ENCODE measurements around the gene EFHC2. TPM values are rescaled to one million over a fixed set of nuclear protein-coding genes. Genes with fewer than 3 reads are reported as not detected.

Gene EFHC2
- total and polyA plus RNA-seq, 2 of the 8 experiments (the other 6 are each of a cell fraction or from before 2014, with no cell fraction given) = 1.8 to 3.4 TPM

- Histone ChIP-seq H4K8ac (ENCODE audit: extremely low read depth, insufficient read depth, low read length) (no peak overlapping the region), H2BK120ac (replicated peaks; ENCODE audit: low read depth, low read length) (no peak overlapping the region)
- no peak for FAIRE-seq
These were observed 23.9 kb downstream of the EFHC2 start for GRCh38 chrX:44319550-44319949.

More at GRCh38 chrX:44319550-44319949, 23.9 kb downstream of the EFHC2 start:
- H3K27me3 ChIP-seq (replicated peaks in 1 of 4; ENCODE audit: control insufficient read depth in 3 of 4, extremely low read depth in 1 of 4, insufficient read depth in 3 of 4, low read length in 3 of 4) = no peaks in the 10 kb centered on the region
- ChIA-PET CTCF (ENCODE audit: partially characterized antibody) (interaction anchor here (0.7 kb wide), 1 partner anchor 9 kb away, joined by 3 read pairs; no protein-coding TSS in a partner anchor), POLR2A (ENCODE audit: partially characterized antibody) (no interaction called here)
- H4K5ac ChIP-seq (ENCODE audit: insufficient read length, low read depth, low read length) = no peak overlapping the region
- no peak overlapping the region for H3K56ac ChIP-seq (replicated peaks; ENCODE audit: insufficient read length, low read depth, low read length)
- H3K18ac ChIP-seq (ENCODE audit: extremely low read depth, low read length) = no peak overlapping the region
- H4K20me1 ChIP-seq (replicated peaks in 1 of 2; ENCODE audit: control insufficient read depth in 1 of 2, insufficient read depth in 2 of 2, low read length in 2 of 2) = no peaks in the 10 kb centered on the region
- DNase-seq (ENCODE audit: low read depth in 1 of 2, low spot score in 2 of 2) = no peak
- H2BK5ac ChIP-seq (ENCODE audit: low read depth, low read length) = no peak overlapping the region
- peaks cover 0 to 4% of the 10 kb centered on the region in 2 experiments; a peak in 1 of 4 replicates for H3K9me3 ChIP-seq (ENCODE audit: insufficient read depth in 2 of 2, low read depth in 1 of 2, low read length in 1 of 2)
- no peaks in the 10 kb centered on the region for H3K23me2 ChIP-seq (ENCODE audit: low read depth, low read length)
- H3K4ac ChIP-seq (replicated peaks; ENCODE audit: insufficient read length, low read depth, low read length) = no peak overlapping the region
- no peaks in the 10 kb centered on the region for H3K4me1 ChIP-seq (replicated peaks in 1 of 4; ENCODE audit: control insufficient read depth in 3 of 4, insufficient read depth in 4 of 4, low read length in 3 of 4)
- TF ChIP-seq TEAD4 (IDR thresholded peaks at IDR 0.05; ENCODE audit: low read depth, low read length) (no peak), GTF2F1 (IDR thresholded peaks at IDR 0.05; ENCODE audit: borderline replicate concordance, low read depth, low read length) (no peak), CHD1 (IDR thresholded peaks at IDR 0.05; ENCODE audit: low read depth, low read length) (no peak), SAP30 (IDR thresholded peaks at IDR 0.05; ENCODE audit: insufficient read depth, insufficient replicate concordance, low read length) (no peak), RBBP5 (IDR thresholded peaks at IDR 0.05; ENCODE audit: borderline replicate concordance, low read depth, low read length) (no peak), TAF1 (IDR thresholded peaks at IDR 0.05; ENCODE audit: low read depth, low read length) (no peak)
- TF ChIP-seq, protein P1, sequence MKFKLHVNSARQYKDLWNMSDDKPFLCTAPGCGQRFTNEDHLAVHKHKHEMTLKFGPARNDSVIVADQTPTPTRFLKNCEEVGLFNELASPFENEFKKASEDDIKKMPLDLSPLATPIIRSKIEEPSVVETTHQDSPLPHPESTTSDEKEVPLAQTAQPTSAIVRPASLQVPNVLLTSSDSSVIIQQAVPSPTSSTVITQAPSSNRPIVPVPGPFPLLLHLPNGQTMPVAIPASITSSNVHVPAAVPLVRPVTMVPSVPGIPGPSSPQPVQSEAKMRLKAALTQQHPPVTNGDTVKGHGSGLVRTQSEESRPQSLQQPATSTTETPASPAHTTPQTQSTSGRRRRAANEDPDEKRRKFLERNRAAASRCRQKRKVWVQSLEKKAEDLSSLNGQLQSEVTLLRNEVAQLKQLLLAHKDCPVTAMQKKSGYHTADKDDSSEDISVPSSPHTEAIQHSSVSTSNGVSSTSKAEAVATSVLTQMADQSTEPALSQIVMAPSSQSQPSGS (IDR thresholded peaks at IDR 0.05; ENCODE audit: low read length) = no peak
- no peaks in the 10 kb centered on the region for H3K79me2 ChIP-seq (ENCODE audit: control insufficient read depth in 1 of 2, insufficient read depth in 2 of 2, low read length in 2 of 2)
- no peak overlapping the region for H3K9ac ChIP-seq (replicated peaks in 1 of 4; ENCODE audit: extremely low read depth in 1 of 4, low read depth in 3 of 4, low read length in 3 of 4)
- H2AFZ ChIP-seq (ENCODE audit: low read length) = no peak overlapping the region
- H2BK20ac ChIP-seq (ENCODE audit: low read length) = no peak overlapping the region
- no peak overlapping the region for H4K91ac ChIP-seq (replicated peaks; ENCODE audit: insufficient read length, low read length)
- H3K4me2 ChIP-seq (ENCODE audit: insufficient read depth in 1 of 2, low read depth in 2 of 2, low read length in 2 of 2) = no peak overlapping the region
- no peak overlapping the region for H2BK12ac ChIP-seq (ENCODE audit: low read depth, low read length)
- H3K79me1 ChIP-seq (ENCODE audit: low read depth, low read length) = no peaks in the 10 kb centered on the region
- no peaks in the 10 kb centered on the region for H3K36me3 ChIP-seq (ENCODE audit: control insufficient read depth in 2 of 4, insufficient read depth in 4 of 4, low read length in 3 of 4)
- no peak overlapping the region for H3K4me3 ChIP-seq (ENCODE audit: extremely low read depth in 1 of 4, insufficient read depth in 2 of 4, low read depth in 3 of 4, low read length in 4 of 4)
- H2BK15ac ChIP-seq (ENCODE audit: low read length) = no peak overlapping the region
- H3K14ac ChIP-seq (ENCODE audit: insufficient read length) = no peak overlapping the region
- H2AK5ac ChIP-seq (ENCODE audit: low read depth, low read length) = no peak overlapping the region
- no CpG with 5 or more reads among the region's 1 CpG for WGBS, 2 experiments (ENCODE audit: extremely low coverage in 1 of 2, insufficient coverage in 1 of 2, insufficient read length in 1 of 2, insufficient replicate concordance in 2 of 2, low coverage in 1 of 2, low lambda C conversion rate in 2 of 2, missing lambda C conversion rate in 1 of 2)
- H3K23ac ChIP-seq (ENCODE audit: insufficient read length) = no peak overlapping the region
- no peak overlapping the region for H3K27ac ChIP-seq (ENCODE audit: low read depth, low read length)
